Breast epithelium (tissue), 3 donors: Measurements from ENCODE around the gene SDK1.

Experiments
- POLR2A ChIP-seq: fragments of 450-650 bp; IDR thresholded peaks from one replicate; pipeline ENCODE4 v1.6.1; 2016; ENCODE audit warnings: antibody characterized with exemption, mild to moderate bottlenecking, moderate library complexity
- POLR2AphosphoS5 ChIP-seq, 3 donors: sonication (generic); formaldehyde crosslinking; IDR thresholded peaks; one replicate each; pipeline ENCODE4 v1.6.1; 2017; ENCODE audit warnings: antibody characterized with exemption in 3 of 3

GRCh38 chr7:3971323-3971722 is 670.3 kb downstream of the SDK1 start:
- TF ChIP-seq POLR2A (no peak), POLR2AphosphoS5 (IDR thresholded peaks at IDR 0.05) (no peak)
